H1 (cell line): Measurements from ENCODE around the gene IL16. TPM values are rescaled to one million over a fixed set of nuclear protein-coding genes. Genes with fewer than 3 reads are reported as not detected.

Experiments used
- CBX8 ChIP-seq: fragments of 300-800, 300-1000 bp; sonication (generic); IDR thresholded peaks from 2 replicates; pipeline ENCODE4 v1.7.1; 2016; ENCODE audit warnings: low read depth, low read length, borderline replicate concordance
- RAD21 ChIP-seq, 2 experiments: IDR thresholded peaks in 1 of 2; conservative IDR thresholded peaks in 1 of 2; 2 replicates each; pipeline ENCODE4 v1.6.1; 2011; ENCODE audit warnings: low read depth in 2 of 2, low read length in 2 of 2, improper control_type of control experiment in 1 of 2, inconsistent platforms in 1 of 2, mild to moderate bottlenecking in 1 of 2, moderate library complexity in 1 of 2
- RBBP5 ChIP-seq: IDR thresholded peaks from 2 replicates; pipeline ENCODE4 v1.7.1; 2012; ENCODE audit warnings: low read depth, mild to moderate bottlenecking, inconsistent platforms, low read length, moderate library complexity, borderline replicate concordance
- SP2 ChIP-seq: IDR thresholded peaks from 2 replicates; pipeline ENCODE4 v1.6.1; 2012; ENCODE audit warnings: mild to moderate bottlenecking, low read length, inconsistent platforms
- TCF12 ChIP-seq: IDR thresholded peaks from 2 replicates; pipeline ENCODE4 v1.6.1; 2011; ENCODE audit warnings: low read depth, mild to moderate bottlenecking, low read length
- ZNF274 ChIP-seq: IDR thresholded peaks from 2 replicates; pipeline ENCODE4 v1.7.0; 2012; ENCODE audit warnings: low read length, borderline replicate concordance; ENCODE audit errors: extremely low read depth
- polyA plus RNA-seq, 7 experiments: library from polyadenylated mRNA; depleted of rRNA in 3 of 7; stranded (reverse) in 5 of 7; unstranded in 2 of 7; fragments of >200 nt in 5 of 7; fragments of 200-250 nt in 2 of 7; gene quantifications; 1 replicate in 5 of 7; 2 replicates in 1 of 7; 4 replicates in 1 of 7; pipeline versions ENCODE4 v1.2.1 to v1.2.3, GENCODE V29; 2011 to 2013; ENCODE audit warnings: missing spikeins in 2 of 7, mixed read lengths in 2 of 7
- total RNA-seq: library from RNA; stranded (reverse); fragmentation: NEBNext Ultra II Directional; extraction: Animal tissue kit (Norgen Biotek cat#: 25700); gene quantifications from 2 replicates; pipeline ENCODE4 v1.2.1, GENCODE V29; 2021

The IL16 gene
- total and polyA plus RNA-seq, 2 of the 8 experiments (the other 6 are each of a cell fraction or from before 2014, with no cell fraction given), result 0.03 to 0.09 TPM

- TF ChIP-seq ZNF274, result no peak
- TF ChIP-seq RBBP5, result no peak
- no peak for TF ChIP-seq TCF12
- TF ChIP-seq CBX8, result no peak
- TF ChIP-seq RAD21 (IDR thresholded peaks at IDR 0.05 in 1 of 2, conservative IDR thresholded peaks at IDR 0.05 in 1 of 2; ENCODE audit: low read depth in 2 of 2, low read length in 2 of 2), result no peak
- no peak for TF ChIP-seq SP2
- TF ChIP-seq, all 59 proteins: peak for 0
Measured at GRCh38 chr15:81190922-81191507, 5.7 kb upstream of the IL16 start (continued).
